Kidney epithelial cell (primary cell): Measurements from ENCODE around the gene MLLT6. TPM values are rescaled to one million over a fixed set of nuclear protein-coding genes. Genes with fewer than 3 reads are reported as not detected.
"Not testable (repeated sequence)": the region's sequence is repeated elsewhere in the genome, so short reads cannot be mapped to it uniquely, and the experiment has no call there.

Experiments used
- DNase-seq: peaks from one replicate; pipeline ENCODE4 v3.0.0-alpha.2; 2010; ENCODE audit warnings: low read depth
- H3K27me3 ChIP-seq: 2 replicates; pipeline ENCODE4 v1.6.0; 2011; ENCODE audit warnings: low read length; ENCODE audit not compliant: control insufficient read depth, insufficient read depth
- H3K36me3 ChIP-seq: 2 replicates; pipeline ENCODE4 v1.5.1; 2011; ENCODE audit warnings: low read length; ENCODE audit not compliant: control insufficient read depth, insufficient read depth
- H3K4me3 ChIP-seq: 2 replicates; pipeline ENCODE4 v1.5.1; 2011; ENCODE audit warnings: low read depth, mild to moderate bottlenecking, control low read depth, low read length
- total RNA-seq: library from RNA; depleted of rRNA; stranded (reverse); fragments of >200 nt; gene quantifications from 2 replicates; pipeline ENCODE4 v1.2.3, GENCODE V29; 2015
- TF ChIP-seq, protein P1 (sequence below): IDR thresholded peaks from 2 replicates; pipeline ENCODE4 v1.5.1; 2011; ENCODE audit warnings: mild to moderate bottlenecking, moderate library complexity, low read length, control low read depth, inconsistent platforms; ENCODE audit not compliant: insufficient read depth, poor library complexity, severe bottlenecking

The MLLT6 gene
- total RNA-seq, 1 donor from 2014 or later, result 42.7 TPM

DNA sequence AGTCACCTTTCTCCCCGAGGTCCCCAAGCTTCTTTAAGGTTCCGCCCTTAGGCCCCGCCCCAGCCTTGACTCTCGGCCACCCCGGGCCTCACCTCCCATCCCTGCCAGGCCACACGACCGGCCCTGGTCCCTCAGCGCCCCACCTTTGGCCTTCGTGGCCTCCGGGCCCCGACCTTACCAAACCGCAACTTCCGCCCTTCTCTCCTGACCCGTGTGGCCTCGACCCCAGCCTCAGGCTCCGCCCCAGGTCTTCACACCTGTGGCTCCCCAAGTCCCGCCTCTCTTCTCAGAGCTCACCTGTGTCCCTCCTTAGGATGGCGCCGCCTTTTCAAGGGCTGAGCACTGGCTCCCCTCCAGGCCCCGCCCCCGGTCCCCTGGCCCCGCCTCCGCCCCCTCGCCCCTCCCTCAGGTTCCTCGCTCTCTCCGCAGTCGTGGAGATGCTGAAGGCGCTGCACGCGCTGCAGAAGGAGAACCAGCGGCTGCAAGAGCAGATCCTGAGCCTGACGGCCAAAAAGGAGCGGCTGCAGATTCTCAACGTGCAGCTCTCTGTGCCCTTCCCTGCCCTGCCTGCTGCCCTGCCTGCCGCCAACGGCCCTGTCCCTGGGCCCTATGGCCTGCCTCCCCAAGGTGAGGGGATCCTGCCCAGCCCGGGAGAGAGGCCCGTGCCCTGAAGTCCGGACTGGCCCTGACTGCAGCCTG is 15.0 kb downstream of the MLLT6 start:
- no peak for DNase-seq
- TF ChIP-seq, protein P1, sequence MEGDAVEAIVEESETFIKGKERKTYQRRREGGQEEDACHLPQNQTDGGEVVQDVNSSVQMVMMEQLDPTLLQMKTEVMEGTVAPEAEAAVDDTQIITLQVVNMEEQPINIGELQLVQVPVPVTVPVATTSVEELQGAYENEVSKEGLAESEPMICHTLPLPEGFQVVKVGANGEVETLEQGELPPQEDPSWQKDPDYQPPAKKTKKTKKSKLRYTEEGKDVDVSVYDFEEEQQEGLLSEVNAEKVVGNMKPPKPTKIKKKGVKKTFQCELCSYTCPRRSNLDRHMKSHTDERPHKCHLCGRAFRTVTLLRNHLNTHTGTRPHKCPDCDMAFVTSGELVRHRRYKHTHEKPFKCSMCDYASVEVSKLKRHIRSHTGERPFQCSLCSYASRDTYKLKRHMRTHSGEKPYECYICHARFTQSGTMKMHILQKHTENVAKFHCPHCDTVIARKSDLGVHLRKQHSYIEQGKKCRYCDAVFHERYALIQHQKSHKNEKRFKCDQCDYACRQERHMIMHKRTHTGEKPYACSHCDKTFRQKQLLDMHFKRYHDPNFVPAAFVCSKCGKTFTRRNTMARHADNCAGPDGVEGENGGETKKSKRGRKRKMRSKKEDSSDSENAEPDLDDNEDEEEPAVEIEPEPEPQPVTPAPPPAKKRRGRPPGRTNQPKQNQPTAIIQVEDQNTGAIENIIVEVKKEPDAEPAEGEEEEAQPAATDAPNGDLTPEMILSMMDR, result no peak
- Histone ChIP-seq H3K4me3 (no peak overlapping the region), H3K36me3 (peaks cover 2% of the 10 kb centered on the region), H3K27me3 (no peaks in the 10 kb centered on the region)

DNA sequence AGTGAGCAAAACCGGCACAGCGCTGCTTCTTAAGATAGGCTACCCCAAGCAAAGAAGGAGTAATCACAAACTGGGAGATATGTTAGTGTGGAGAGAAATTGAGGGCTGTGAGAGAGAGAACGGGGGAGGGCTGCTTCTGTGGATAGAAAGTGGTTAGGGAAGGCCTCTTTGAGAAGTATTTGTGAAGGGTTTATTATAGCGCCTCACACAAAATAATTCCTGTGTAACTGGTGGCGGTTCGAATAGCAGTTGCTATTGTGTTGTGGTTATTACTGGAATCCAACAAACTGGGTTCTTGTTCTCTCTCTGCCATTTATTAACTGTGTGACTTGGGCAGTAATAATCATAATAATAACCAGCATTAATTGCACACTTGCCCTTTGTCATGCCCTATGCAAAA is 15.9 kb downstream of the MLLT6 start:
- Histone ChIP-seq H3K4me3 (no peak overlapping the region), H3K36me3 (peaks cover 2% of the 10 kb centered on the region), H3K27me3 (no peaks in the 10 kb centered on the region)
- TF ChIP-seq, protein P1, result no peak
- no peak for DNase-seq

DNA sequence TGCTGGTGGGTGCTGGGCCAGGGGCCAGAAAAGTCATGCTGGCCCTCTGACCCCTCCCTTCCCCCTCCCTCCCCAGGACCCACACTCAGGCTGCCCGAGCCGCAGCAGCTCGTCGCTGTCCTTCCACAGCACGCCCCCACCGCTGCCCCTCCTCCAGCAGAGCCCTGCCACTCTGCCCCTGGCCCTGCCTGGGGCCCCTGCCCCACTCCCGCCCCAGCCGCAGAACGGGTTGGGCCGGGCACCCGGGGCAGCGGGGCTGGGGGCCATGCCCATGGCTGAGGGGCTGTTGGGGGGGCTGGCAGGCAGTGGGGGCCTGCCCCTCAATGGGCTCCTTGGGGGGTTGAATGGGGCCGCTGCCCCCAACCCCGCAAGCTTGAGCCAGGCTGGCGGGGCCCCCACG is 16.7 kb downstream of the MLLT6 start:
- no peak for DNase-seq
- Histone ChIP-seq H3K27me3 (no peaks in the 10 kb centered on the region), H3K4me3 (no peak overlapping the region), H3K36me3 (peaks cover 2% of the 10 kb centered on the region)
- TF ChIP-seq, protein P1, result no peak

DNA sequence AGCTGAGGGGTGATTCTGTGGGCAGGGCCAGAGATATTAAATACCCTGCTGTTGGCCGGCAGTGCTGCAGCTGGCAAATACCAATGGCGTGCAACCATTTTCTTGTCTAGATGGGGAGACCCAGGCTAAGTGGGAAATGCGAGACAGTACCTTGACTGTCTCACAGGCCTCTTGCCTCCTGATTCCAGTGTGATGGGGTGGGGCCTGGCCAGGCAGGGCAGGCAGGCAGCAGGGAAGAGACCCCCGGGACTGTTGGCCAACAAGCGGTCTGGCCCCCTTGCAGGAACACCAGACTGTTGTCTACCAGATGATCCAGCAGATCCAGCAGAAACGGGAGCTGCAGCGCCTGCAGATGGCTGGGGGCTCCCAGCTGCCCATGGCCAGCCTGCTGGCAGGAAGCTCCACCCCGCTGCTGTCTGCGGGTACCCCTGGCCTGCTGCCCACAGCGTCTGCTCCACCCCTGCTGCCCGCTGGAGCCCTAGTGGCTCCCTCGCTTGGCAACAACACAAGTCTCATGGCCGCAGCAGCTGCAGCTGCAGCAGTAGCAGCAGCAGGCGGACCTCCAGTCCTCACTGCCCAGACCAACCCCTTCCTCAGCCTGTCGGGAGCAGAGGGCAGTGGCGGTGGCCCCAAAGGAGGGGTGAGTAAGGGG is 19.4 kb downstream of the MLLT6 start:
- Histone ChIP-seq H3K4me3 (no peak overlapping the region), H3K36me3 (no peaks in the 10 kb centered on the region), H3K27me3 (no peaks in the 10 kb centered on the region)
- no peak for DNase-seq
- TF ChIP-seq, protein P1, result no peak

DNA sequence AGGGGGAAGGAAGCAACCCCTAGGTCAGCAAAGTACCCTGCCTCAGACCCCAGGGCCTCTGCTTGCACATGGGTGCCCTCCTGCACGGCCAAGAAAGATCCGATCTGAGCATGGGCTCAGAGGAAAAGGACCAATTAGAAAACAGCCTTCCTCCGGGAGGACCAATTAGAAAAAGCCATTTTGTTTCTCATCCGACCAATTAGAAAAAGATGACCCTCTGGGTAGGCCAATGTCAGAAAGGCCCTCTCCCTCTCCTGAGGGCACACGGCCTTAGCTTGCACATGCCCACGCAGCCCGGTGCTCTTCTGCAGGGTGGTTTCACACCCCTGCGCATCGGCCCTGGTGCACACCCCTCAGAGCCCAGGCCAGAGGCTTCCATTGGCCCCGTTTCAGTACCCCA is 20.0 kb downstream of the MLLT6 start:
- no peak for DNase-seq
- Histone ChIP-seq H3K4me3 (no peak overlapping the region), H3K36me3 (no peaks in the 10 kb centered on the region), H3K27me3 (no peaks in the 10 kb centered on the region)
- TF ChIP-seq, protein P1, result no peak

DNA sequence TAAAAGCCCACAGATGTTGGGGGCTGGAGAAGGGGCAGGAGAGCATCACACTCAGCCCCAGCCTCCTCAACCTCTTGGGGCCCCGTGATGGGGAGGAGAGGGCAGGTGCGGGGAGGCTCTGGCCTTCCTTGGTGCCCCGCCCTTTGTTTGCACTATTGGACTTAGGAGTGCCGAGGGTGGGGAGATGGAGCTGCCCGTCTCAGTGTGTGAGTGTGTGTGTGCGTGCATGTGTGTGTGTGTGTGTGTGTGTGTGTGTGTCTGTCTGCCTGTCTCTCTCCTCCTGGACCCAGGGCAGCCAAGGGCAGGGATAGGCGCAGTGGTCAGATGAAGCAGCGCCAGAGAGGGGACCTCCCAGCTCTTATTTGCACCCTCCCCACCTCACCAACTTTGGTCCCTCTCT is 21.1 kb downstream of the MLLT6 start:
- not testable (repeated sequence) for DNase-seq, H3K36me3 ChIP-seq, H3K4me3 ChIP-seq, H3K27me3 ChIP-seq
